Left lung (tissue), 10 donors: ENCODE data around the gene WDR49. TPM values are rescaled to one million over a fixed set of nuclear protein-coding genes. Genes with fewer than 3 reads are reported as not detected.
A peak's percentile ranks its signal among the peaks of the same experiment; 100 is the strongest.
"Not testable (repeated sequence)": the region's sequence is repeated elsewhere in the genome, so short reads cannot be mapped to it uniquely, and the experiment has no call there.

ENCODE experiments used
- ATAC-seq: fragments of 200-7000 bp; cut with Tn5 transposase; one replicate; pipeline ENCODE4 v1.9.1; 2020; ENCODE audit warnings: moderate library complexity
- DNase-seq, 4 donors: peaks; one replicate each; pipeline ENCODE4 v3.0.0-alpha.2; 2013 to 2020
- H3K27ac ChIP-seq, 2 donors: fragments of 200-600 bp; sonication (generic) in 1 of 2; one replicate each; pipeline versions ENCODE4 v1.5.0 to v1.8.0; 2020 to 2021
- H3K27me3 ChIP-seq, 2 donors: fragments of 200-600 bp; sonication (generic) in 1 of 2; one replicate each; pipeline versions ENCODE4 v1.5.0 to v1.8.0; 2020 to 2021
- H3K36me3 ChIP-seq, 2 donors: fragments of 200-600 bp; sonication (generic) in 1 of 2; one replicate each; pipeline versions ENCODE4 v1.5.0 to v1.8.0; 2020 to 2021
- H3K4me1 ChIP-seq, 2 donors: fragments of 200-600 bp; one replicate each; pipeline ENCODE4 v1.8.0; 2021
- H3K4me3 ChIP-seq, 2 donors: fragments of 200-600 bp; sonication (generic) in 1 of 2; one replicate each; pipeline versions ENCODE4 v1.5.0 to v1.8.0; 2020 to 2021; ENCODE audit warnings: mild to moderate bottlenecking in 1 of 2
- H3K9me3 ChIP-seq, 2 donors: fragments of 200-600 bp; sonication (generic) in 1 of 2; one replicate each; pipeline versions ENCODE4 v1.5.0 to v1.8.0; 2020 to 2021
- intact Hi-C, 2 donors: fragments of 100-400 bp; cut with DNase I; formaldehyde crosslinking; loops; one replicate each; pipeline versions ENCODE4 v1.11.2 to v1.14.2; 2022
- polyA plus RNA-seq, 6 donors: library from polyadenylated mRNA; unstranded; fragments of 120-200 nt; gene quantifications; one replicate each; pipeline ENCODE4 v1.2.1, GENCODE V29; 2013; ENCODE audit not compliant: insufficient read length in 6 of 6
- total RNA-seq, 2 donors: library from RNA; stranded (reverse); fragmentation: NEBNext Ultra II Directional; extraction: Animal tissue kit (Norgen Biotek cat#: 25700); gene quantifications; one replicate each; pipeline ENCODE4 v1.2.1, GENCODE V29; 2021
- TF ChIP-seq, protein P1 (sequence below), 2 donors: fragments of 200-600 bp; sonication (generic) in 1 of 2; IDR thresholded peaks; one replicate each; pipeline versions ENCODE4 v1.5.0 to v1.8.0; 2021; ENCODE audit warnings: antibody characterized with exemption in 2 of 2
- donor health status: DM: no; HTN: yes; CAD: no.
- donor health status: DM: no; HTN: no; CAD: no.

Gene WDR49
- total and polyA plus RNA-seq, 8 donors, result 0.99 to 6.0 (median 2.5) TPM

DNA sequence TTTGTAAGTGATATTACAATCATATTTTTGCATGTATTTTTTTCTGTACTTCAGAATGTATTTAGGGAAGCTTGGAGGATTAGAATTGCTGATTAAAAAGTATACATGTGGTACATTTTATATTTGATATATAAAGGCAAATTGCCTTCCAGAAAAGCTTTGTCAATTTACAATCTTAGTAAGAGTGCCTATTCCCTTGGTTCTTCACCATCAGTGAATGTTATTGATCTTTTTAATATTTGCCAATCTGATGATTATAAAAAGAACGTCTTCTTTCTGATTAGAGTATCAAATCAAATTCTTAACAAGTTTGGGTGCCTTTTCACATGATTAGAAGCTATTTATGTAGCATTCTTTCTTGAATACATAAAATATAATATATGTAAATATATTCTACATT, 9.1 kb downstream of the WDR49 start:
- intact Hi-C loops, result no loop called here
- TF ChIP-seq, protein P1, sequence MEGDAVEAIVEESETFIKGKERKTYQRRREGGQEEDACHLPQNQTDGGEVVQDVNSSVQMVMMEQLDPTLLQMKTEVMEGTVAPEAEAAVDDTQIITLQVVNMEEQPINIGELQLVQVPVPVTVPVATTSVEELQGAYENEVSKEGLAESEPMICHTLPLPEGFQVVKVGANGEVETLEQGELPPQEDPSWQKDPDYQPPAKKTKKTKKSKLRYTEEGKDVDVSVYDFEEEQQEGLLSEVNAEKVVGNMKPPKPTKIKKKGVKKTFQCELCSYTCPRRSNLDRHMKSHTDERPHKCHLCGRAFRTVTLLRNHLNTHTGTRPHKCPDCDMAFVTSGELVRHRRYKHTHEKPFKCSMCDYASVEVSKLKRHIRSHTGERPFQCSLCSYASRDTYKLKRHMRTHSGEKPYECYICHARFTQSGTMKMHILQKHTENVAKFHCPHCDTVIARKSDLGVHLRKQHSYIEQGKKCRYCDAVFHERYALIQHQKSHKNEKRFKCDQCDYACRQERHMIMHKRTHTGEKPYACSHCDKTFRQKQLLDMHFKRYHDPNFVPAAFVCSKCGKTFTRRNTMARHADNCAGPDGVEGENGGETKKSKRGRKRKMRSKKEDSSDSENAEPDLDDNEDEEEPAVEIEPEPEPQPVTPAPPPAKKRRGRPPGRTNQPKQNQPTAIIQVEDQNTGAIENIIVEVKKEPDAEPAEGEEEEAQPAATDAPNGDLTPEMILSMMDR (IDR thresholded peaks at IDR 0.05), result no peak
- no peaks in the 10 kb centered on the region for H3K4me1 ChIP-seq
- H3K27me3 ChIP-seq, result no peaks in the 10 kb centered on the region
- peaks cover 0 to 17% of the 10 kb centered on the region in 2 donors for H3K9me3 ChIP-seq
- DNase-seq (no peak), ATAC-seq (no peak)
- H3K36me3 ChIP-seq, result no peaks in the 10 kb centered on the region
- no peak overlapping the region for H3K4me3 ChIP-seq
- H3K27ac ChIP-seq, result no peak overlapping the region

DNA sequence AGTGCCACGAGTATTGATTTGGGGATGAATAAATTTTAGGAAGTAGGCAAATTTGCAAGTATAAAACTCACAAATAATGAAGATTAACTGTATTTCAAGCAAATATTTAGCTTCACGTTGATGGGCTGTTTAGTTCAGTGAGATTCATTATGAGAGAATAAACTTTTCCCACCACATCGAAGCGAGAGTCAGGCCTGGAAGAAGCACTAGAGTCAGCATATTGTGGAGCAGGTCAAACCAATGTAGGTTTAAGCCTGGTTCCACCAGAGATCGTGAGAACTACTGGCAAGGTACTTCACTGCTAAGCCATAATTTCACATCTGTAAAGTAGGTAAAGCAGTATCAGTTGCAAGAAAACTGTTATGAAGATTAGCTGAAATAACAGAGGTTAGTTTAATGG, 22.3 kb downstream of the WDR49 start:
- intact Hi-C loops, result no loop called here
- ATAC-seq (no peak), DNase-seq (no peak)
- no peak overlapping the region for H3K4me3 ChIP-seq
- H3K27me3 ChIP-seq, result no peaks in the 10 kb centered on the region
- H3K9me3 ChIP-seq, result no peaks in the 10 kb centered on the region
- H3K4me1 ChIP-seq, result no peaks in the 10 kb centered on the region
- TF ChIP-seq, protein P1 (IDR thresholded peaks at IDR 0.05), result no peak
- no peak overlapping the region for H3K27ac ChIP-seq
- no peaks in the 10 kb centered on the region for H3K36me3 ChIP-seq

DNA sequence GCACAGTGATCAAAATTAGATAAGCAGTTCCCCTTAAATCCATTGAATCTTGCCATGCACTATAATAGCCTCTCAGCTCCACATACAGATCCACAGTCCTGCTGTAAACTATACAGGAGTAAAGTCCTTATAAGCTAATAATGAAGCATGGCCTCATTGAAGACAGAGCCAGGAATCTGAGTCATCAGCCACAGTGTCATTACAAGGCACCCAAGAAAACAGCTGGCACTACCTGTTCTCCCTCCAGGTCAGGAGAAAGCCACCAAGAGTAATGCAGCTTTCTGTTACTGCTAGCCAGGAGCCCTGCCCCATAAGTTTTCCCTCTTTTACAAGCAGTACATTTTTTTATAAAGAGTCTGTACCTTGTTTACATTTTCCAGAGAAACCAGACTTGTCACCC, 27.3 kb downstream of the WDR49 start:
- peak; percentile 33 for ATAC-seq
- H3K27ac ChIP-seq, result no peak overlapping the region

DNA sequence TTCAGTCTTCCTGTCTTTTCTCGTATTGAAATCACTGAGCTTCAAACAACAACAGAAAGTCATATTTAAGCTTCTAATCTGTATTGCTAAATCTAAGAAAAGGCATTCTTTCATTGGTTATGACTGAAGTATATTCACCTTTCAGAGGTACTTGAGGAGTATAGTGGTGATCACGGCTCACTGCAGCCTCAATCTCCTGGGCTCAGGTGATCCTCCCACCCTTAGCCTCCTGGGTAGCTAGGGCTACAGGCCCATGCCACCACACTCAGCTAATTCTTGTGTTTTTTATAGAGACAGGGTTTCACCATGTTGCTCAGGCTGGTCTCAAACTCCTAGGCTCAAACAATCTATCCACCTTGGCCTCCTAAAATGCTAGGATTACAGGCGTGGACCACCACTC, 38.7 kb downstream of the WDR49 start:
- no peaks in the 10 kb centered on the region for H3K36me3 ChIP-seq
- TF ChIP-seq, protein P1 (IDR thresholded peaks at IDR 0.05), result no peak
- H3K27me3 ChIP-seq, result no peaks in the 10 kb centered on the region
- intact Hi-C loops, result no loop called here
- no peak overlapping the region for H3K27ac ChIP-seq
- no peak for DNase-seq
- ATAC-seq, result no peak
- H3K9me3 ChIP-seq, result no peaks in the 10 kb centered on the region
- H3K4me1 ChIP-seq, result no peaks in the 10 kb centered on the region
- no peak overlapping the region for H3K4me3 ChIP-seq

More for the DNA sequence above, 27.3 kb downstream of the WDR49 start:
- TF ChIP-seq, protein P1 (IDR thresholded peaks at IDR 0.05), result no peak
- Histone ChIP-seq H3K4me1 (no peaks in the 10 kb centered on the region), H3K9me3 (no peaks in the 10 kb centered on the region), H3K27me3 (no peaks in the 10 kb centered on the region), H3K4me3 (no peak overlapping the region), H3K36me3 (no peaks in the 10 kb centered on the region)
- intact Hi-C loops, result no loop called here
- no peak for DNase-seq

DNA sequence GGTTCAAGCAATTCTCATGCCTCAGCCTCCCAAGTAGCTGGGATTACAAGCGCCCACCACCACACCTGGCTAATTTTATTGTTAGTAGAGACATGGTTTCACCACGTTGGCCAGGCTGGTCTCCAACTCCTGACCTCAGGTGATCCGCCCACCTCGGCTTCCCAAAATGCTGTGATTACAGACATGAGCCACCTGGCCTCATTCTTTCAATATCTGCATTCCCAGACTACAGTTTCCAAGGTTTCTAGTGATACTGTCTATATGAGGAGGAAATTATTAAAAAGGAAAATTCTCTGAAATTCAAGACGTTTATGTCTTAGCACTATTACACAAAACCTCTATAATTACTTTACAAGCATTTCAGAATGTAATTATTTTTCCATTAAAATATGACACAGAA, 39.5 kb downstream of the WDR49 start:
- ATAC-seq, intact Hi-C loops, H3K4me1 ChIP-seq: not testable (repeated sequence)

DNA sequence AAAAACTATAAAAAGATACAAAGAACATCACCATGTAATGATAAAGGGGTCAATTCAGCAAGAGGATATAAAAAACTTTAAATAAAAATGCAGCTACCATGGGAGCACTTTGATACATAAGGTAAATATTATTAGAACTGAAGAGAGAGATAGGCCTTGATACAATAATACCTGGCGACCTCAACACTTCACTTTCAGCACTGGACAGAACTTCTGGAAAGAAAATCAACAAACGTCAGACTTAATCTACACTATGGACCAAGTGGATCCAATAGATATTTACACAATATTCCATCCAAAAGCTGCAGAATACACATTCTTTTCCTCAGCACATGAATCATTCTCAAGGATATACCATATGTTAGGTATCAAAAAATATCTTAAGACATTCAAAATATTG, 42.0 kb downstream of the WDR49 start:
- no peaks in the 10 kb centered on the region for H3K36me3 ChIP-seq
- TF ChIP-seq, protein P1 (IDR thresholded peaks at IDR 0.05), result no peak
- H3K27ac ChIP-seq, result no peak overlapping the region
- DNase-seq, result no peak
- H3K4me1 ChIP-seq, result no peaks in the 10 kb centered on the region
- intact Hi-C loops, result no loop called here
- no peaks in the 10 kb centered on the region for H3K9me3 ChIP-seq
- ATAC-seq, result no peak
- H3K27me3 ChIP-seq, result no peaks in the 10 kb centered on the region
- no peak overlapping the region for H3K4me3 ChIP-seq

More for the DNA sequence above, 39.5 kb downstream of the WDR49 start:
- not testable (repeated sequence) for H3K27me3 ChIP-seq, H3K4me3 ChIP-seq, H3K9me3 ChIP-seq, H3K27ac ChIP-seq, H3K36me3 ChIP-seq, DNase-seq
